Measurements from ENCODE around the gene CUL2. TPM values are rescaled to one million over a fixed set of nuclear protein-coding genes. Genes with fewer than 3 reads are reported as not detected.

CUL2 gene
- total and polyA plus RNA-seq, 10 of the 15 experiments (the other 5 are each of a cell fraction or from before 2014, with no cell fraction given): 11.9 to 56.5 (median 33.2) TPM

GRCh38 chr10:35124540-35124939 lies 34.4 kb upstream of the CUL2 start:
- intact Hi-C loops (cut with micrococcal nuclease; ENCODE audit: unreplicated experiment) (loop anchor here (10.0 kb wide), 2 partner anchors 330 to 440 kb away; no protein-coding TSS in a partner anchor), in situ Hi-C loops (cut with MboI) (loop anchor here (5.0 to 25.0 kb wide), 5 partner anchors 93 to 1760 kb away; partner anchors contain the start of gene CCNY)
- Histone ChIP-seq H4K20me1 (ENCODE audit: control insufficient read depth, insufficient read depth) (no peaks in the 10 kb centered on the region), H3K9me3 (replicated peaks; ENCODE audit: control insufficient read depth, insufficient read depth, low read length) (no peaks in the 10 kb centered on the region), H3K27me3 (replicated peaks in 1 of 2; ENCODE audit: control insufficient read depth in 2 of 2, insufficient read depth in 2 of 2, low read length in 1 of 2) (no peaks in the 10 kb centered on the region), H3K79me2 (ENCODE audit: control insufficient read depth, insufficient read depth, low read length) (peaks cover 24% of the 10 kb centered on the region), H3K4me2 (ENCODE audit: control insufficient read depth, insufficient read depth) (no peak overlapping the region), H2AFZ (ENCODE audit: control insufficient read depth, low read depth, low read length) (no peak overlapping the region), H3K27ac (ENCODE audit: control insufficient read depth, insufficient read depth) (no peak overlapping the region), H3K4me3 (no peak overlapping the region), H3K36me3 (ENCODE audit: control insufficient read depth in 2 of 2, insufficient read depth in 2 of 2, low read length in 1 of 2) (no peaks in the 10 kb centered on the region), H3K9ac (ENCODE audit: control insufficient read depth, insufficient read depth, low read length) (no peak overlapping the region), H3K4me1 (ENCODE audit: control insufficient read depth, insufficient read depth, low read length) (peaks cover 3% of the 10 kb centered on the region; the same call in 1 of the 2 replicates)
- ChIA-PET RAD21 (ENCODE audit: unreplicated experiment) (interaction anchor here (1.1 to 12.2 kb wide), 3 partner anchors 71 to 93 kb away, joined by 4 to 201 read pairs (median 66); no protein-coding TSS in a partner anchor), POLR2A (interaction anchor here (1.0 to 5.7 kb wide), 2 partner anchors 72 to 484 kb away, joined by 7 to 84 read pairs; no protein-coding TSS in a partner anchor), CTCF (interaction anchor here (6.7 to 14.7 kb wide), 4 partner anchors 70 to 95 kb away, joined by 46 to 378 read pairs (median 142); no protein-coding TSS in a partner anchor), SMC1A (ENCODE audit: uncharacterized antibody, unreplicated experiment) (interaction anchor here (2.1 to 15.6 kb wide), 3 partner anchors 69 to 93 kb away, joined by 9 to 281 read pairs (median 213); no protein-coding TSS in a partner anchor)
- DNase-seq (ENCODE audit: low read depth, low spot score): no peak
- no peak for FAIRE-seq
- TF ChIP-seq ZBTB4 (CRISPR knock-in tag; IDR thresholded peaks at IDR 0.05) (no peak), ZSCAN29 (IDR thresholded peaks at IDR 0.05) (no peak)
- 74% methylated on average over 6 of the region's 6 CpGs for WGBS (ENCODE audit: insufficient coverage, insufficient replicate concordance, low lambda C conversion rate, missing lambda C conversion rate)
- no TSS peak for BruUV-seq (replicated peaks)
- no peak for ATAC-seq

All from GM12878 (cell line).